Activated CD4-positive, alpha-beta T cell treated with anti-CD3 and anti-CD28 coated beads, Interleukin-2, amount 50 U/mL, for 1 hour (primary cell): ENCODE results near the gene RC3H1.
"Not testable (repeated sequence)": the region's sequence is repeated elsewhere in the genome, so short reads cannot be mapped to it uniquely, and the experiment has no call there.

Experiments
- DNase-seq: peaks from one replicate; pipeline ENCODE4 v3.0.0-alpha.2; 2020

Gene RC3H1

GRCh38 chr1:173930541-173930940, 91.6 kb downstream of the RC3H1 start:
- not testable (repeated sequence) for DNase-seq

- no peak for DNase-seq
These were observed 96.6 kb downstream of the RC3H1 start for GRCh38 chr1:173925306-173926242.

GRCh38 chr1:173920861-173921260, 101.3 kb downstream of the RC3H1 start:
- no peak for DNase-seq

GRCh38 chr1:173917635-173918493, 104.3 kb downstream of the RC3H1 start:
- DNase-seq: no peak

GRCh38 chr1:173917149-173917548, 105.0 kb downstream of the RC3H1 start, which contains the start of gene SERPINC1:
SERPINC1 (minus strand) TSS chr1:173917327; CDS start chr1:173917259, 68 bp downstream.
- no peak for DNase-seq

- DNase-seq: no peak
These were observed 105.5 kb downstream of the RC3H1 start for GRCh38 chr1:173916667-173917066.

GRCh38 chr1:173915596-173915995, 106.6 kb downstream of the RC3H1 start:
- DNase-seq: no peak

- DNase-seq: peak; percentile 9
These were observed 107.7 kb downstream of the RC3H1 start for GRCh38 chr1:173914366-173914871.

GRCh38 chr1:173913111-173913510, 109.0 kb downstream of the RC3H1 start:
- DNase-seq: no peak

GRCh38 chr1:173903827-173904531, 118.2 kb downstream of the RC3H1 start:
- DNase-seq: no peak

- no peak for DNase-seq
These were observed 121.2 kb downstream of the RC3H1 start for GRCh38 chr1:173900992-173901391.

GRCh38 chr1:173900427-173900826, 121.7 kb downstream of the RC3H1 start:
- no peak for DNase-seq

GRCh38 chr1:173894189-173894588, 128.0 kb downstream of the RC3H1 start:
- no peak for DNase-seq

- no peak for DNase-seq
These were observed 128.5 kb downstream of the RC3H1 start for GRCh38 chr1:173893611-173894010.

GRCh38 chr1:173889885-173890284, 132.3 kb downstream of the RC3H1 start:
- no peak for DNase-seq

GRCh38 chr1:173888749-173889148, 133.4 kb downstream of the RC3H1 start:
- no peak for DNase-seq

- no peak for DNase-seq
These were observed 134.5 kb downstream of the RC3H1 start for GRCh38 chr1:173887627-173888026.

GRCh38 chr1:173886746-173887611, 135.2 kb downstream of the RC3H1 start:
- DNase-seq: no peak

- DNase-seq: no peak
These were observed 137.5 kb downstream of the RC3H1 start for GRCh38 chr1:173884701-173885100.
